Measurements from ENCODE around the gene SMDT1. TPM values are rescaled to one million over a fixed set of nuclear protein-coding genes. Genes with fewer than 3 reads are reported as not detected.
A peak's percentile ranks its signal among the peaks of the same experiment; 100 is the strongest.

Gene SMDT1
- total and polyA plus RNA-seq, 2 donors (not counting 3 experiments of a cell fraction or from before 2014, with no cell fraction given): 61.2 to 74.2 TPM

GRCh38 chr22:42074846-42075676, 4.4 kb upstream of the SMDT1 start:
- Histone ChIP-seq H4K20me1 (replicated peaks; ENCODE audit: control insufficient read depth, extremely low read depth, insufficient read depth, low read length) (no peaks in the 10 kb centered on the region), H3K27ac (ENCODE audit: insufficient read depth, low read depth, low read length) (peak overlapping the region; percentile 83), H3K27me3 (ENCODE audit: control insufficient read depth in 2 of 2, insufficient read depth in 2 of 2, low read length in 2 of 2) (no peaks in the 10 kb centered on the region), H3K36me3 (ENCODE audit: control insufficient read depth in 2 of 2, extremely low read depth in 1 of 2, insufficient read depth in 2 of 2, low read length in 2 of 2) (peaks cover 9 to 12% of the 10 kb centered on the region in 2 experiments), H3K4me1 (ENCODE audit: control insufficient read depth, extremely low read depth, insufficient read depth, low read length) (peaks cover 22% of the 10 kb centered on the region), H3K9ac (replicated peaks; ENCODE audit: extremely low read depth, insufficient read depth, low read length) (peak overlapping the region; percentile 95), H3K9me3 (replicated peaks; ENCODE audit: control insufficient read depth, insufficient read depth, low read length) (no peaks in the 10 kb centered on the region), H3K4me2 (ENCODE audit: insufficient read depth, low read length) (peak overlapping the region; percentile 79), H3K4me3 (replicated peaks in 1 of 3; ENCODE audit: insufficient read depth in 1 of 3, low read depth in 1 of 3, low read length in 3 of 3) (peak overlapping the region; percentile 50 to 80 (median 65)), H3K79me2 (ENCODE audit: control insufficient read depth, insufficient read depth, low read length) (peaks cover 15% of the 10 kb centered on the region), H2AFZ (ENCODE audit: low read depth, low read length) (peak overlapping the region; percentile 27), H3K9me1 (replicated peaks; ENCODE audit: control insufficient read depth, extremely low read depth, insufficient read depth, low read length) (no peaks in the 10 kb centered on the region)
- ChIA-PET POLR2A (interaction anchor here (0.6 kb wide), 1 partner anchor 205 kb away, joined by 10 read pairs; no protein-coding TSS in a partner anchor), CTCF (interaction anchor here (1.1 to 1.6 kb wide), 2 partner anchors 16 to 38 kb away, joined by 3 to 10 read pairs; partner anchors contain the start of gene NDUFA6)
- intact Hi-C loops (cut with micrococcal nuclease): no loop called here
- BruUV-seq (replicated peaks): TSS peak; percentile 23
- DNase-seq (ENCODE audit: low read depth, low spot score): peak; percentile 14
- dilution Hi-C loops (cut with MboI; ENCODE audit: extremely low pct_ligation_motif_present, low sequenced_read_pairs): no loop called here
- TF ChIP-seq JUN (IDR thresholded peaks at IDR 0.05; ENCODE audit: borderline replicate concordance, insufficient read depth, insufficient read length, low read depth) (no peak), POLR2A (IDR thresholded peaks at IDR 0.05; ENCODE audit: low read depth, low read length) (no peak), MYC (IDR thresholded peaks at IDR 0.05; ENCODE audit: low read depth, low read length) (no peak), FOS (IDR thresholded peaks at IDR 0.05; ENCODE audit: borderline replicate concordance, insufficient read depth, low read length) (no peak), GATA2 (IDR thresholded peaks at IDR 0.05; ENCODE audit: insufficient read depth, insufficient read length, low read depth, low read length) (no peak), POLR2AphosphoS5 (IDR thresholded peaks at IDR 0.05; ENCODE audit: insufficient read depth, low read depth, low read length) (no peak), EZH2 (IDR thresholded peaks at IDR 0.05; ENCODE audit: borderline replicate concordance, low read depth, low read length, severe bottlenecking) (no peak), CTCF (IDR thresholded peaks at IDR 0.05; ENCODE audit: extremely low read depth in 1 of 2, insufficient read depth in 1 of 2, low read depth in 1 of 2, low read length in 2 of 2) (no peak), MAX (IDR thresholded peaks at IDR 0.05; ENCODE audit: insufficient read depth, insufficient read length) (no peak)
- FAIRE-seq: no peak
